GM19395 (cell line): ENCODE data around the gene FBXO42.
"Not testable (repeated sequence)": the region's sequence is repeated elsewhere in the genome, so short reads cannot be mapped to it uniquely, and the experiment has no call there.

Source experiments
- ATAC-seq: cut with Tn5 transposase; IDR thresholded peaks from one replicate; pipeline ENCODE4 v1.9.1; 2021; ENCODE audit warnings: mild to moderate bottlenecking, moderate library complexity; ENCODE audit not compliant: unreplicated experiment

FBXO42 gene

GRCh38 chr1:16266411-16267118 is 85.7 kb downstream of the FBXO42 start:
- no peak for ATAC-seq

GRCh38 chr1:16262067-16262466 is 90.2 kb downstream of the FBXO42 start:
- no peak for ATAC-seq

GRCh38 chr1:16260814-16261213 is 91.5 kb downstream of the FBXO42 start:
- ATAC-seq: no peak

GRCh38 chr1:16258591-16259135 is 93.6 kb downstream of the FBXO42 start:
- no peak for ATAC-seq

GRCh38 chr1:16257968-16258367 is 94.3 kb downstream of the FBXO42 start:
- no peak for ATAC-seq

GRCh38 chr1:16257556-16257955 is 94.7 kb downstream of the FBXO42 start:
- ATAC-seq: not testable (repeated sequence)

GRCh38 chr1:16256478-16256877 is 95.8 kb downstream of the FBXO42 start:
- no peak for ATAC-seq

GRCh38 chr1:16254263-16254928 is 97.9 kb downstream of the FBXO42 start:
- no peak for ATAC-seq

GRCh38 chr1:16253332-16253922 is 98.9 kb downstream of the FBXO42 start:
- no peak for ATAC-seq

- ATAC-seq: no peak
These were observed 99.4 kb downstream of the FBXO42 start for GRCh38 chr1:16252912-16253311.

- ATAC-seq: no peak
These were observed 100.9 kb downstream of the FBXO42 start for GRCh38 chr1:16251381-16251780.

- no peak for ATAC-seq
These were observed 101.6 kb downstream of the FBXO42 start for GRCh38 chr1:16250524-16251251.

GRCh38 chr1:16249596-16250241 is 102.6 kb downstream of the FBXO42 start:
- no peak for ATAC-seq

GRCh38 chr1:16248603-16249516 is 103.4 kb downstream of the FBXO42 start:
- ATAC-seq: no peak

GRCh38 chr1:16248007-16248436 is 104.3 kb downstream of the FBXO42 start:
- ATAC-seq: no peak

GRCh38 chr1:16247441-16247840 is 104.8 kb downstream of the FBXO42 start:
- no peak for ATAC-seq

GRCh38 chr1:16246961-16247360 is 105.3 kb downstream of the FBXO42 start:
- no peak for ATAC-seq

GRCh38 chr1:16246239-16246638 is 106.0 kb downstream of the FBXO42 start:
- ATAC-seq: not testable (repeated sequence)

GRCh38 chr1:16245476-16246196 is 106.6 kb downstream of the FBXO42 start:
- no peak for ATAC-seq
